ENCODE measurements around the gene NLRC5.

NLRC5 gene, protein sequence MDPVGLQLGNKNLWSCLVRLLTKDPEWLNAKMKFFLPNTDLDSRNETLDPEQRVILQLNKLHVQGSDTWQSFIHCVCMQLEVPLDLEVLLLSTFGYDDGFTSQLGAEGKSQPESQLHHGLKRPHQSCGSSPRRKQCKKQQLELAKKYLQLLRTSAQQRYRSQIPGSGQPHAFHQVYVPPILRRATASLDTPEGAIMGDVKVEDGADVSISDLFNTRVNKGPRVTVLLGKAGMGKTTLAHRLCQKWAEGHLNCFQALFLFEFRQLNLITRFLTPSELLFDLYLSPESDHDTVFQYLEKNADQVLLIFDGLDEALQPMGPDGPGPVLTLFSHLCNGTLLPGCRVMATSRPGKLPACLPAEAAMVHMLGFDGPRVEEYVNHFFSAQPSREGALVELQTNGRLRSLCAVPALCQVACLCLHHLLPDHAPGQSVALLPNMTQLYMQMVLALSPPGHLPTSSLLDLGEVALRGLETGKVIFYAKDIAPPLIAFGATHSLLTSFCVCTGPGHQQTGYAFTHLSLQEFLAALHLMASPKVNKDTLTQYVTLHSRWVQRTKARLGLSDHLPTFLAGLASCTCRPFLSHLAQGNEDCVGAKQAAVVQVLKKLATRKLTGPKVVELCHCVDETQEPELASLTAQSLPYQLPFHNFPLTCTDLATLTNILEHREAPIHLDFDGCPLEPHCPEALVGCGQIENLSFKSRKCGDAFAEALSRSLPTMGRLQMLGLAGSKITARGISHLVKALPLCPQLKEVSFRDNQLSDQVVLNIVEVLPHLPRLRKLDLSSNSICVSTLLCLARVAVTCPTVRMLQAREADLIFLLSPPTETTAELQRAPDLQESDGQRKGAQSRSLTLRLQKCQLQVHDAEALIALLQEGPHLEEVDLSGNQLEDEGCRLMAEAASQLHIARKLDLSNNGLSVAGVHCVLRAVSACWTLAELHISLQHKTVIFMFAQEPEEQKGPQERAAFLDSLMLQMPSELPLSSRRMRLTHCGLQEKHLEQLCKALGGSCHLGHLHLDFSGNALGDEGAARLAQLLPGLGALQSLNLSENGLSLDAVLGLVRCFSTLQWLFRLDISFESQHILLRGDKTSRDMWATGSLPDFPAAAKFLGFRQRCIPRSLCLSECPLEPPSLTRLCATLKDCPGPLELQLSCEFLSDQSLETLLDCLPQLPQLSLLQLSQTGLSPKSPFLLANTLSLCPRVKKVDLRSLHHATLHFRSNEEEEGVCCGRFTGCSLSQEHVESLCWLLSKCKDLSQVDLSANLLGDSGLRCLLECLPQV (N-terminal part only)

DNA sequence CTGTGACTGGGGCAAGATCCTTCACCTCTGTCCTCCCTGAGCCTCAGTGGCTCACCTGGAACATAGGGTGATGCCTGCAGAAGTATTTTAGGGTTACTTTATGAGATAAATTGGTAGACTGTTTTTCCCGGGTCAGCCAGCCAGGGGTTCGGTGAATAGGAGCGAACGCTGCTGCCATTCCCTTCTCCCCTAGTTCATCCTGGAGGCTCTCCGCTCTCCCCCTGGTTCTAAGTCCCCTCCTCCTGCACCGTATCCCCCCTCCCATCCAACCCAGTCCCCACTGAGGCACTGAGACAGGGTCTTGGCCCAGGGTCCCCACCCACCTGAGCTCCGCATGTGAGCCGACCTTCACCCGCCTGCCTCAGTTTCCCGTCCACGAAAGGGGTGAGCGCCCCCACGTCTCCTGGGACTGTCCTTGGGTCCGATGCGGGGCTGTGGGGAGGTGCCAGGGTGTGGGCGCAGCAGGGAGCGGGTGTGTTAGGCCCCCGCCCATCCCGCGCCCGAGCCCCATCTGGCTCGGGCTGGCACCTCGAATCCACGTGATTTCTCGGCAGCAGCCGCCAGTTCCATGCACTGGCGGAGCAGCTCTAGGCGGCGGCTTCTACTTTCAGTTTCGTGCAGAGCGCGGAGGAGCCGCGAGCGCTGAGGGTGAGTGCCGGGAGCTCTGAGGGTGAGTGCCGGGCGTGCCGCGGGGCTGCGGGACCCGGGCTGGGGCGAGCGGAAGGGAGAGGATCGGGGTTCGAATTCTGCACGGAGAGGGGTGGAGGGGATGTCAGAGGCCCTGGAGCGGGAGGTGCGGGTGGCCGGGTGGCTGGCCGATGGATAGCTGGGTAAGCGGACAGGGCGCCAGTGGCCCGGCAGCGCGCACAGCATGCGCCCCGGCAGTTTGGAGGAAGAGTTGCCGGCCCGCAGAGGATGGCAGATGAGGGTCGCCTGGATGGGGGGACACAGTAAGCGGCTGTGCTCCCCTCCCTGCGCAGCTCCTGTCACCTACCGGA lies at the start of gene NLRC5:
NLRC5 (plus strand) TSS at position 610 of the 998 bp plus-strand sequence. CDS start 31,156 bp downstream, outside the sequence.
- DNase-seq (ENCODE audit: low spot score) = peak; percentile 91

DNA sequence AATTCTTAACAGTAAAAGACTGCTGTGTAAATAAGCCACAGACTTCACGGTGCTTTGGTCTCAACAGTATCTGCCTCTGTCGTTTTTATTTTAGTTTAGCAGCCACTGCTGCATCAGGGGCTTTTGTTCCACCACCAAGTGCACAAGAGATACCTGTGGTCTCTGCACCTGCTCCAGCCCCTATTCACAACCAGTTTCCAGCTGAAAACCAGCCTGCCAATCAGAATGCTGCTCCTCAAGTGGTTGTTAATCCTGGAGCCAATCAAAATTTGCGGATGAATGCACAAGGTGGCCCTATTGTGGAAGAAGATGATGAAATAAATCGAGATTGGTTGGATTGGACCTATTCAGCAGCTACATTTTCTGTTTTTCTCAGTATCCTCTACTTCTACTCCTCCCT lies 49.6 kb upstream of the NLRC5 start:
- no peak for DNase-seq (ENCODE audit: low spot score)

- no peak for DNase-seq (ENCODE audit: low spot score)
These were observed 48.3 kb upstream of the NLRC5 start for GRCh38 chr16:56941092-56941491.

DNA sequence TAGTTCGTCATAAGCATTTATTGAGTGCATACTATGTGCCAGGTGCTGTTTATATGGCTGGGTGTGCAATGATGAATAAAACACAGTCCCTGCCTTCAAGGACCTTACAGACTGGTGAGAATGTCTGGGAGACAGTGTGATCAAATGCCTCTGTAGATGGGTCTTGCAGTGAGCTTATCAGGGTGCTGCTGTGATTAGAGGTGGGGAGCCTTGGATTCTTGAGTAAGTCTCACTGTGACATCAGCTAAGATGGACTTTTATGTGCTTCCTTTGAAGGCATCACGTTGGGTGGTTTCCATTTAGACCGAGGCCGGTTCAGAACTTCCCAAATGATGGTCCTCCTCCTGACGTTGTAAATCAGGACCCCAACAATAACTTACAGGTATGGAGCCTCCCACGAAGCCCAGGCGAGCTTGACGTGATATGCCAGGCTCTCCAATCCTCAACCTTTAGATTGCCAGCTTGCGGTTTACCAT lies 47.5 kb upstream of the NLRC5 start:
- no peak for DNase-seq (ENCODE audit: low spot score)

DNA sequence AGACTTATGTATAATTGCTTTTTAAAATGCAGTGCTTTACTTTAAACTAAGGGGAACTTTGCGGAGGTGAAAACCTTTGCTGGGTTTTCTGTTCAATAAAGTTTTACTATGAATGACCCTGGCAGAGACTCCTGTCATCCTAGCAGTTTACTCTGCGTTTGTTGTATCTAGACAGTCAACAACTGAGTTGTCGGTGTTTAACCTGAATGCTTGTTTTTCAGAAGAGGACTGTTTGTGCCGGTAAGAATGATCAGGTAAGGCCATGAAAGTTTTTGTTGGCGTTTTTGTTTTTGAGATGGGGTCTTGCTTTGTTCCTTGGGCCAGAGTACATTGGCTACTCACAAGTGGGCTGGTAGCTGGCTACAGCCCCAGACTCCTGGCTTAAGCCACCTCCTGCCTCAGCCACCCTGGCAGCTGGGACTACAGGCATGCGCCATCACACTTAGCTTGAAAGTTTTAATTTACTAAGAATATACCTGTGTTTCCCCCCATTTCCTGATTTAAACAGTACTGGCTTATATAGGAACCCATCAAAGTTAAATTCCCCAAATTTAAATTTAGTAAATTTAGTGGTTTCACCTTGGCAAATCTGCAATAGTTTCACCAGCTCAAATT lies 45.5 kb upstream of the NLRC5 start:
- DNase-seq (ENCODE audit: low spot score) = no peak

DNA sequence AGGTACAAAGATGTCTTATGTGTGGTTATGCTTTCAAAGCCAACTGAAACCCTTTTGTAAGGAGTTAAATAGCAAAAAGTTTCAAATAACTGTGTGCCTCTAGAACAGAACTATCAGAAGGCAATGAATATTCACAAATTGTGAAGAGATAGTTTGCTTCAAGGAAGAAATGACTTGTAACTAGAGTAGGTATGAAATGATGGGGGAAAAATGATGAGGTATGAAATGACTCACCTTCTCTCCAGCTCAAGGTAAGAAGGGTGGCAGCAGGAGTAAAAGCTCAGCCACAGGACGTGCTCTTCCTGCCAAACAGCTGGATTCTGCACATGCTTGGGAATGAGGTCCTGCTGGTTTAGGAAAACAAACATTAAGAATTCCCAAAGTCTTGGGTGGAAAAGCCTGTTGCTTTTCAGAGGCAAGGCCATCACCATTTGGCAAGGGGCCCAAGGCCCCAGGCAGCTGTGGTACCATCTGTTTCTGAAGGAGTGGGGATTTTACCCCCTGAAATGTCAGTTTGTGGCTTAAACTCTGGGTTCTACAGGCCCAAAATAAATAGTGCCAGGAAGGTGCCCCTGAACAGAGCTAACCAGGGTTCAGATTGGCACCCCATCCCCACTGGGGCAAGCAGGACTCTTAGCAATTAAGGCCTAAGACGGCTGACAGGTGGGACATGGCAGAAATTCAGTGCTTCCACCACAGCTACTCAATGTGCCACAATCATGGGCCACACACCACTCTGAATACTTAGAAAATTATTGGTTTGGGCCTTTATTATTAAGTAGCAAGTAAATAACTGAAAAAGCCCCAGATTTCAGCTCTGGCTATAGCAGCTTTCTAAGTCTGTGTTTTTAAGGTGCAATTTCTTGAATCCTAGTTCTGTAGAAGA lies 44.2 kb upstream of the NLRC5 start:
- no peak for DNase-seq (ENCODE audit: low spot score)

DNA sequence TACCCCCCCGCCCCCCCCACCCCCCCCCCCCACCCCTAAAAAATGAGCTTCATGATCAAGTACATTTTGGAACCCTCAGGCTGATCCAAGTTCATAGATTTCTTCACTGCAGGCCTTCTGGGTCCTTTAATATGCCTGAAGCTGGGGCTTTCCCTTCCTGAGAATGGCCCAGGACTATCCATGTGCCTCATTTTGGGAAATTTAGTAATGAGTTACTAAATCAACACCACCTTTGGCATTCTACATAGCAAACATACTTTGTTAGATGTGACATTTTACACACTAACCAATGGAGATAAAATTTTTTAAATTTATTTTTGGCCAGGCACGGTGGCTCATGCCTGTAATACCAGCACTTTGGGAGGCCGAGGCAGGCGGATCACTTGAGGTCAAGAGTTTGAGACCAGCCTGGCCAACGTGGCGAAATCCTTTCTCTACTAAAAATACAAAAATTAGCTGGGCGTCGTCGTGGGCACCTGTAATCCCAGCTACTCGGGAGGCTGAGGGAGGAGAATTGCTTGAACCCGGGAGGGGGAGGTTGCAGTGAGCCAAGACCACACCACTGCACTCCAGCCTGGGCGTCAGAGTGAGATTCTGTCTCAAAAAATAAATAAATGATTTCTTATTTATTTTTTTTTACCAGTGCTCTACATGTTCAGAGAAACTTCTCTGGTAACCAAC lies 43.4 kb upstream of the NLRC5 start:
- DNase-seq (ENCODE audit: low spot score) = no peak

DNA sequence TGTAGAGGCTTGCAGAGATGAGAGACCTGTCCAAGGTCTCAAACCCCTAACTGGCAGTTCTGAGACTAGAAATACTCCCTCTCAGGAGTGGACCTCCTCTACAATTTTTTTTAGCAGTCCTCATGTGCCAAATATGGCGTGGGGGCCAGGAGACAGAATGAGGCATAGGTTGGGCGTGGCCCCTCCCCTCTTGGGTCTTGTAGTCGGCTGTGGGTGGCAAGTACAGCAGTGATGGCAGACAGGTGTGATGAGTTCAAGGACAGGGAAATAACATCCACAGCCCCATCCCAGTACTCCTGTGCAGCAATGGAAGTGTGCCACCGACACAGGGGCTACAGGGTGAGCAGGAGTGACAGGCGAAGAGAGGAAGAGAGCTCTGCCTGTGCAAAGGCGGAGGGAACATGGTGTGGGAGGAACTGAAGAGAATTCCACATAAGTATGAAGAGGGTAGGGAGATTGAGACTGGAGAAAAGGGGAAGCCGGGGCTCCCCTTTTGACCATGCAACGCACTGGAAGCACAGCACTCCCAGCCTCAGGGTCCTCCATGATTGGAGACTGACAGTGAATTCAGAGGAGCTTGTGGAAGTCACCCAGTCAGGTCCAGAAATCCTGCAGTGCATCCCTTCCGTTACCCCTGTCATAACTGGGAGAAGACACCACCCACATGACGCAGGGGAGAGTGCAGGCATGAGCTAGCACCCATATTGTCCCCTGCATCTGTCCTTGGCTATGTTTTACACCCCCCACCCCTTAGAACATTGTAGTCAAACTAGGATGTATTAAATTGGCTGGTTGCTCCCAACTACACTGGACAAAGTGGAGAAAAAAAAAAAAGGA lies 42.4 kb upstream of the NLRC5 start:
- DNase-seq (ENCODE audit: low spot score) = no peak

DNA sequence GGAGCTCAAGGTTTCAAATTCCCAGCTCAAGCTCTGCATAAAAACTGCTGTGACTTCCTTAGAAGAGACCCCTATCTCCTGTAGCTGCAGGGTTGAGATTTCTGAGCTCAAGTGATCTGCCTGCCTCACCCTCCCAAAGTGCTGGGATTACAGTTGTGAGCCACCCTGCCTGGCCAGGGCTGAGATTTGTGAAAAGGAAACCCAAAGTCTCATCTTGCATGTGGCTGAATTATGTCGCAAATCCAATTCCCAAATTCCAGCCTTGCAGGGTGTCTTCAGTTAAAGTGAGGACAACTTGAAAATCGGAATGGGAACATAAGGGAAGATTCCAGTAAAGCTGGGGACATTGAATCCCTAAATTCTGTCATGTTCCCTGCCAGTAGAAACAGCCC lies 41.8 kb upstream of the NLRC5 start:
- DNase-seq (ENCODE audit: low spot score) = no peak

- no peak for DNase-seq (ENCODE audit: low spot score)
These were observed 41.1 kb upstream of the NLRC5 start for GRCh38 chr16:56948234-56948633.

DNA sequence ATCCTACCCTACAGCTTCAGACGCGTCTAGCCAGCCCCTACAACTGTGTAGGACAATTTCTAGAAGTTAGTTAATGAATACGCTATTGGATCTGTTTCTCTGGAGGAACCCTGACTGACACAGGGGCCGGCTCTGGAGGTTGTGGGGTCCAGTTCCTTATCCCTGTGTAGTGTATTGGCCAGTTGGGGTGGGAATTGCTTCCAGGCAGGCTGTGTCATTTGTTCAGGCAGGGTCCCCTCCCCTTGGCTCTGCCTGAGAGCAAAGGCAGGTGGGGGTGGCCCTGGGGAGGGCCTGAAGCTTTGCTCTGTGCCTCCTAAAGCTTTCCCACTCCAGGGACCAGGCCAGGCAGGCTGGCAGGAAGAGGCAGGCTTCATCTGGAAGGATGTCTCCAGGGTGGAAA lies 39.3 kb upstream of the NLRC5 start:
- DNase-seq (ENCODE audit: low spot score) = no peak

GRCh38 chr16:56950455-56950854 lies 38.9 kb upstream of the NLRC5 start:
- no peak for DNase-seq (ENCODE audit: low spot score)

DNA sequence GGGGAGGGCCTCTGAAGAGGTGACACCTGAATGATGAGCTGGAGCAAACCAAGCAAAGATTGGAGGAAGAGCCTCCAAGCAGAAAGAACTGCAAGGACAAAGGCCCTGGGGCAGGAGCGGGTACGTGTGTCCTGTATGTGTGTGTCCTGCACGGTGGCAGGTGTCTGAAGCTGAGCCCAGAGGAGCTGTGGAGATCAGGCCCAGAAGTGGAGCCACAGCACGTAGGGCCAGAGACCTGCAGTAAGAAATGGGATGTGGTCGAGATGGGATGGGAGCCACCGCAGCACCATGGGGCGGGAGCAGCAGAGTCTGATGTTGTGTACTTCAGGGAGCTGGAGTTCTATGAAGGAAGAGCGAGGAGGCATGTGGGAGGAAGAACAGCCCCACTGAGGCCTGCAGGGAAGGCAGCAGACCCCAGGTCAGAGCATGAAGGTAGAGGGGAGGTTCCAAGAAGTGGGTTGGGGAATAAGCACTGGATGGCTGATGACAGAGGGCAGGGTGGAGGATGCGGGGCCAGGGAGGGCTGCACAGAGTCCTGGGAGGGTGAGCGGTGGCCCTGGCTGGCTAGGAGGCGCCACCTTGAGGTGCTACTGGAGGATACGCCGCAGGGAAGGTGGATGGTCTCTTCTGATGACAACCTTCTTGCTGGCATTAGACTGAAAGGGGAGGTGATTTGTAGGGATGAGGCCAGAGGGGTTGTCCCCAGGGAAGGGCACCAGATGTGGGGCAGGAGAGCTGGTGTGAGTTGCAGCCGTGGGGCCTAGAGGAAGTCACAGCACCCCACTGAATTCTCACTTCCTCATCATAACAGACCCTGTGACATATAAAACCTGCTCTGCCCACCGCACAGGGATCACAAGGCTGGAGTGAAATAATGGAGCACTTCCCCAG lies 38.2 kb upstream of the NLRC5 start:
- DNase-seq (ENCODE audit: low spot score) = peak; percentile 68

DNA sequence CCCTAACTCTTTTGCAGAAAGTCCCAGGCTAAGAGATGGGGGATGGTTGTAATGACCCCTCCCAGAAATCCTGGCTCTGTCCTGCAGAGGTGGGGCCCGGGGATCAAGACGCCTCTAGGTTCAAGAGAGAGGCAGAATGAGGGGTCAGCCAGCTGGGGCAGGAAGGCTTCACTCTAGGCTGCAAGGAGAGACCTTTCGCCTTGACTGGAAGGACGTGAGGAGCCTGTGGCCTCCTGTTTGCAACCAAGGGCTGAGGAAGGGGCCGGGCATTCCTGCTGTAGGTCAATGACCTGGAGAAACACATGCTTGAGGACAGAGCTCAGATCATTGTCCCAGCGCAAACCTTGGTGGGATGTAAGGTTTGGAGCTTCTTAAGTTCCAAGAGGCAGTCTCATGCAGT lies 36.4 kb upstream of the NLRC5 start:
- no peak for DNase-seq (ENCODE audit: low spot score)

DNA sequence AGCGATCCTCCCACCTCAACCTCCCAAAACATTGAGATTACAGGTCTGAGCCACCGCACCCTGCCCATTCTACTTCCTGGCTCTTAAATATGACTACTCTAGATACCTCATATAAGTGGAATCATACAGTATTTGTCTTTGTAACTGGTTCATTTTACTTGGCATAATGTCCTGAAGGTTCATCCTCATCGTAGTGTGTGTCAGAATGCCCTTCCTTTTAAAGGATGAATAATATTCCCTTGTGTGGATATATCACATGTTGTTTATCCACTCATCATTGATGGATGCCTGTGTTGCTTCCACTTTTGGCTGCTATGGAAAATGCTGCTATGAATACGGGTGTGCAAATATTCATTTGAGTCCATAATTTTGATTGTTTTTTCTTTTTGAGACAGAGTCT lies 33.3 kb upstream of the NLRC5 start:
- DNase-seq (ENCODE audit: low spot score) = no peak

- DNase-seq (ENCODE audit: low spot score) = no peak
These were observed 32.6 kb upstream of the NLRC5 start for GRCh38 chr16:56956756-56957155.
